ENCODE data around the gene VPS11. TPM values are rescaled to one million over a fixed set of nuclear protein-coding genes. Genes with fewer than 3 reads are reported as not detected.
A peak's percentile ranks its signal among the peaks of the same experiment; 100 is the strongest.

VPS11 gene
- polyA plus RNA-seq, 3 donors: 28.6 to 56.6 (median 43.3) TPM

- no peaks in the 10 kb centered on the region for H3K27me3 ChIP-seq (ENCODE audit: control insufficient read depth in 2 of 2, insufficient read depth in 2 of 2, low read length in 2 of 2)
These were observed 27.1 kb downstream of the VPS11 start for GRCh38 chr11:119094816-119095065.

More at GRCh38 chr11:119094816-119095065, 27.1 kb downstream of the VPS11 start:
- peak overlapping the region; percentile 96 for H3K4me2 ChIP-seq (replicated peaks; ENCODE audit: extremely low read depth, low read length, poor library complexity, severe bottlenecking)
- Mint-ChIP-seq H3K4me3 (peak overlapping the region; percentile 87 to 91), H3K9me3 (no peaks in the 10 kb centered on the region), H3K4me1 (peaks cover 47% of the 10 kb centered on the region), H3K27me3 (ENCODE audit: low read depth in 3 of 3) (peaks cover 0 to 1% (median 0%) of the 10 kb centered on the region in 3 donors), H3K36me3 (peaks cover 32 to 37% of the 10 kb centered on the region in 2 donors), H3K27ac (peak overlapping the region; percentile 84 to 92 (median 91))
- H4K20me1 ChIP-seq (ENCODE audit: insufficient read depth, low read length): peaks cover 9% of the 10 kb centered on the region
- intact Hi-C loops (cut with micrococcal nuclease): loop anchor here (2.0 to 10.0 kb wide), 2 partner anchors 38 to 100 kb away; partner anchors contain the start of gene HYOU1 (in 1 of the 2)
- peak overlapping the region; percentile 81 for H3K9ac ChIP-seq (ENCODE audit: insufficient read depth, low read length, poor library complexity, severe bottlenecking)
- peak overlapping the region; percentile 60 to 81 for H3K27ac ChIP-seq (ENCODE audit: low read depth in 1 of 2, low read length in 2 of 2)
- TF ChIP-seq CTCF (IDR thresholded peaks at IDR 0.05): peak; percentile 74
- H2AFZ ChIP-seq (ENCODE audit: insufficient read depth, low read depth, low read length, poor library complexity, severe bottlenecking): peak overlapping the region; percentile 82
- H3K9me3 ChIP-seq (replicated peaks in 1 of 2; ENCODE audit: control insufficient read depth in 1 of 2, insufficient read depth in 1 of 2, low read length in 2 of 2): no peaks in the 10 kb centered on the region
- H3K4me3 ChIP-seq (replicated peaks in 1 of 3; ENCODE audit: low read depth in 2 of 3, low read length in 3 of 3): peak overlapping the region; percentile 59 to 92 (median 72)
- H3K4me1 ChIP-seq (ENCODE audit: control insufficient read depth in 1 of 2, insufficient read depth in 2 of 2, low read length in 2 of 2): peaks cover 38 to 49% of the 10 kb centered on the region in 2 donors
- H3K79me2 ChIP-seq (ENCODE audit: insufficient read depth, low read length): peaks cover 62% of the 10 kb centered on the region
- H3K36me3 ChIP-seq (replicated peaks in 1 of 2; ENCODE audit: control insufficient read depth in 1 of 2, insufficient read depth in 2 of 2, low read length in 2 of 2): peaks cover 18 to 34% of the 10 kb centered on the region in 2 donors
- peak; percentile 80 to 86 (median 84) for DNase-seq
- under 1% methylated on average over 19 of the region's 19 CpGs for WGBS (ENCODE audit: insufficient coverage)

All from CD14-positive monocyte (primary cell).